ENCODE data around the gene PCNT. TPM values are rescaled to one million over a fixed set of nuclear protein-coding genes. Genes with fewer than 3 reads are reported as not detected.
A peak's percentile ranks its signal among the peaks of the same experiment; 100 is the strongest.

PCNT gene
- total RNA-seq, 1 experiment from 2014 or later, result 39.6 TPM

DNA sequence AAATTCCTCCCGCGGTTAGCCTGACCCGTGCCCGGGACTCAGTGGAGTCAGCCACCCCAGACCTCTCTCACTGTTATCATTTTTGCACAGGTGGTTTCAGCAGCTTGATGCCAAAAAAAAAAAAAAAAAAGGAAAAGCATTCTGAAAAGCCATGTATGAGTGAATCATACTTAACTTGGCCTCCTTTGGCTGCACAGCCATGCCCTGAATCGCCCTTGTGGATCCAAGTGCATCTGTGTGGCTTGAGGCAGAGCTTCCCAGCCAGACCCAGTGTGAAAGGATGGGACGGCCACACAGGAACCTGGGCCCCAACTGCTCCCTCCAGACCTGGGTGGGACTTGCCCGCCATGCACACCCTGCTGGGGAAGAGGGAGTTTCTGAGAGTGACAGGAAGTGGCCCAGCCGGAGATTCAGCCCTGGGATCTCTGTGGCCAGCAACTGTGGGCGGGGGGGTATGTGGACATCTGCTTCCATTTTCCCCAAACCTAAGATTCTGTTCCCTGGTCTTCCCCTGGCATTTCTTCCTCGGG lies 29.2 kb upstream of the PCNT start:
- Histone ChIP-seq H3K79me1 (ENCODE audit: insufficient read depth, low read depth, low read length, poor library complexity, severe bottlenecking) (no peaks in the 10 kb centered on the region), H3K9me3 (ENCODE audit: control insufficient read depth, low read depth, low read length) (no peaks in the 10 kb centered on the region), H3K27ac (ENCODE audit: insufficient read length, low read depth, low read length) (no peak overlapping the region), H2AK5ac (ENCODE audit: insufficient read length, low read length) (no peak overlapping the region), H3K4ac (ENCODE audit: low read depth, low read length) (no peak overlapping the region), H3K18ac (ENCODE audit: insufficient read length, low read depth, low read length) (no peak overlapping the region), H3K56ac (ENCODE audit: insufficient read length, low read depth, low read length) (no peak overlapping the region), H3K23ac (ENCODE audit: insufficient read length, low read depth, low read length) (no peak overlapping the region), H4K5ac (ENCODE audit: insufficient read length, low read depth, low read length) (no peak overlapping the region), H2BK12ac (ENCODE audit: insufficient read length, low read depth, low read length) (no peak overlapping the region), H3K27me3 (ENCODE audit: insufficient read depth, low read length) (no peaks in the 10 kb centered on the region), H3K23me2 (ENCODE audit: insufficient read length, low read depth, low read length, poor library complexity, severe bottlenecking) (peaks cover 9% of the 10 kb centered on the region), H2BK20ac (ENCODE audit: low read depth, low read length, poor library complexity, severe bottlenecking) (no peak overlapping the region), H4K8ac (replicated peaks; ENCODE audit: insufficient read length, low read depth, low read length) (no peak overlapping the region), H4K20me1 (ENCODE audit: control insufficient read depth, insufficient read depth, insufficient read length) (no peaks in the 10 kb centered on the region), H2BK15ac (ENCODE audit: low read depth, low read length) (no peak overlapping the region; the same call in 1 of the 2 replicates), H3K14ac (ENCODE audit: insufficient read depth, low read length) (no peak overlapping the region; the same call in 1 of the 2 replicates), H2BK5ac (ENCODE audit: insufficient read length, low read length) (no peak overlapping the region), H3K79me2 (ENCODE audit: insufficient read depth, low read length) (peaks cover 2% of the 10 kb centered on the region; the same call in 1 of the 2 replicates), H3T11ph (ENCODE audit: low read length) (no peak overlapping the region), H3K4me2 (ENCODE audit: insufficient read depth, insufficient read length, low read length) (no peak overlapping the region), H3K4me1 (ENCODE audit: insufficient read depth, low read length) (peaks cover 2% of the 10 kb centered on the region; the same call in 1 of the 2 replicates), H3K9ac (ENCODE audit: extremely low read depth, insufficient read length, low read length) (no peak overlapping the region), H4K91ac (ENCODE audit: insufficient read length, low read depth, low read length) (no peak overlapping the region), H2BK120ac (ENCODE audit: low read depth, low read length, poor library complexity, severe bottlenecking) (no peak overlapping the region), H2AFZ (ENCODE audit: low read length) (no peak overlapping the region)
- peaks cover 18 to 26% (median 23%) of the 10 kb centered on the region in 3 experiments for H3K36me3 Mint-ChIP-seq (ENCODE audit: insufficient read depth in 1 of 3, low read depth in 3 of 3)
- no CpG with 5 or more reads among the region's 10 CpGs for WGBS (ENCODE audit: extremely low coverage, insufficient read length, low lambda C conversion rate)
- no peak overlapping the region for H3K4me3 Mint-ChIP-seq
- no peak for DNase-seq
- peaks cover 13 to 19% of the 10 kb centered on the region in 2 experiments for H3K4me1 Mint-ChIP-seq
- H3K9me3 Mint-ChIP-seq, result no peaks in the 10 kb centered on the region; a peak in 2 of 5 replicates
- no peaks in the 10 kb centered on the region; the same call in 1 of the 2 replicates for H3K27me3 Mint-ChIP-seq (ENCODE audit: low read depth)
- TF ChIP-seq, protein P1, sequence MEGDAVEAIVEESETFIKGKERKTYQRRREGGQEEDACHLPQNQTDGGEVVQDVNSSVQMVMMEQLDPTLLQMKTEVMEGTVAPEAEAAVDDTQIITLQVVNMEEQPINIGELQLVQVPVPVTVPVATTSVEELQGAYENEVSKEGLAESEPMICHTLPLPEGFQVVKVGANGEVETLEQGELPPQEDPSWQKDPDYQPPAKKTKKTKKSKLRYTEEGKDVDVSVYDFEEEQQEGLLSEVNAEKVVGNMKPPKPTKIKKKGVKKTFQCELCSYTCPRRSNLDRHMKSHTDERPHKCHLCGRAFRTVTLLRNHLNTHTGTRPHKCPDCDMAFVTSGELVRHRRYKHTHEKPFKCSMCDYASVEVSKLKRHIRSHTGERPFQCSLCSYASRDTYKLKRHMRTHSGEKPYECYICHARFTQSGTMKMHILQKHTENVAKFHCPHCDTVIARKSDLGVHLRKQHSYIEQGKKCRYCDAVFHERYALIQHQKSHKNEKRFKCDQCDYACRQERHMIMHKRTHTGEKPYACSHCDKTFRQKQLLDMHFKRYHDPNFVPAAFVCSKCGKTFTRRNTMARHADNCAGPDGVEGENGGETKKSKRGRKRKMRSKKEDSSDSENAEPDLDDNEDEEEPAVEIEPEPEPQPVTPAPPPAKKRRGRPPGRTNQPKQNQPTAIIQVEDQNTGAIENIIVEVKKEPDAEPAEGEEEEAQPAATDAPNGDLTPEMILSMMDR (conservative IDR thresholded peaks at IDR 0.05), result no peak
- H3K27ac Mint-ChIP-seq, result peak overlapping the region in 2 of 3 experiments; percentile 13 to 68; a peak in 1 of 7 replicates

Measured in H9 (cell line).